ENCODE results near the gene LMBR1L. TPM values are rescaled to one million over a fixed set of nuclear protein-coding genes. Genes with fewer than 3 reads are reported as not detected.

The LMBR1L gene
- total RNA-seq, 2 experiments from 2014 or later, result 37.2 to 43.6 TPM

- no TSS peak for BruUV-seq (replicated peaks)
- intact Hi-C loops (cut with micrococcal nuclease; ENCODE audit: unreplicated experiment), result no loop called here
- Histone ChIP-seq H3K27ac (ENCODE audit: low read depth, low read length, poor library complexity, severe bottlenecking) (no peak overlapping the region), H3K4me2 (ENCODE audit: low read length) (no peak overlapping the region), H3K9me3 (ENCODE audit: low read length) (no peaks in the 10 kb centered on the region), H3K4me1 (ENCODE audit: insufficient read depth, low read length, poor library complexity, severe bottlenecking) (no peaks in the 10 kb centered on the region), H3K4me3 (ENCODE audit: low read depth, low read length, poor library complexity, severe bottlenecking) (no peak overlapping the region), H4K20me1 (ENCODE audit: insufficient read depth, low read length) (no peaks in the 10 kb centered on the region), H3K79me2 (ENCODE audit: insufficient read depth, low read depth, low read length) (no peaks in the 10 kb centered on the region), H3K9me2 (ENCODE audit: insufficient read depth, low read length) (no peaks in the 10 kb centered on the region), H2AFZ (ENCODE audit: low read length) (no peak overlapping the region), H3K36me3 (ENCODE audit: insufficient read depth, low read length) (no peaks in the 10 kb centered on the region)
- CTCF ChIA-PET (ENCODE audit: unreplicated experiment), result no interaction called here
- no peak for DNase-seq (ENCODE audit: low spot score)
- POLR2A ChIA-PET, result interaction anchor here (0.7 to 1.8 kb wide), 4 partner anchors 12 to 91 kb away, joined by 3 to 9 read pairs (median 4); partner anchors contain the start of gene TUBA1B
- TF ChIP-seq CTCF (conservative IDR thresholded peaks at IDR 0.05; ENCODE audit: low read length) (no peak), EZH2phosphoT487 (IDR thresholded peaks at IDR 0.05; ENCODE audit: borderline replicate concordance, low read depth, low read length) (no peak)
Observed at GRCh38 chr12:49144384-49144783, 33.7 kb upstream of the LMBR1L start.

GRCh38 chr12:49138999-49139398 lies 28.4 kb upstream of the LMBR1L start:
- TF ChIP-seq CTCF (conservative IDR thresholded peaks at IDR 0.05; ENCODE audit: low read length) (no peak), EZH2phosphoT487 (IDR thresholded peaks at IDR 0.05; ENCODE audit: borderline replicate concordance, low read depth, low read length) (no peak)

GRCh38 chr12:49138587-49138986 lies 27.9 kb upstream of the LMBR1L start:
- CTCF ChIA-PET (ENCODE audit: unreplicated experiment), result no interaction called here
- H3K4me2 ChIP-seq (ENCODE audit: low read length), result no peak overlapping the region
- TF ChIP-seq EZH2phosphoT487 (IDR thresholded peaks at IDR 0.05; ENCODE audit: borderline replicate concordance, low read depth, low read length) (no peak), CTCF (conservative IDR thresholded peaks at IDR 0.05; ENCODE audit: low read length) (no peak)
- H3K9me2 ChIP-seq (ENCODE audit: insufficient read depth, low read length), result no peaks in the 10 kb centered on the region
- H3K79me2 ChIP-seq (ENCODE audit: insufficient read depth, low read depth, low read length), result peaks cover 14% of the 10 kb centered on the region
- no peak overlapping the region for H2AFZ ChIP-seq (ENCODE audit: low read length)
- H3K27ac ChIP-seq (ENCODE audit: low read depth, low read length, poor library complexity, severe bottlenecking), result no peak overlapping the region
- no peaks in the 10 kb centered on the region for H4K20me1 ChIP-seq (ENCODE audit: insufficient read depth, low read length)
- H3K4me3 ChIP-seq (ENCODE audit: low read depth, low read length, poor library complexity, severe bottlenecking), result no peak overlapping the region
- H3K4me1 ChIP-seq (ENCODE audit: insufficient read depth, low read length, poor library complexity, severe bottlenecking), result peaks cover 4% of the 10 kb centered on the region
- peaks cover 8% of the 10 kb centered on the region for H3K36me3 ChIP-seq (ENCODE audit: insufficient read depth, low read length)
- intact Hi-C loops (cut with micrococcal nuclease; ENCODE audit: unreplicated experiment), result no loop called here
- POLR2A ChIA-PET, result interaction anchor here (0.5 to 1.1 kb wide), 4 partner anchors 12 to 228 kb away, joined by 4 to 6 read pairs (median 5); no protein-coding TSS in a partner anchor
- BruUV-seq (replicated peaks), result TSS peak; percentile 44
- no peaks in the 10 kb centered on the region for H3K9me3 ChIP-seq (ENCODE audit: low read length)
- no peak for DNase-seq (ENCODE audit: low spot score)

More at GRCh38 chr12:49138999-49139398, 28.4 kb upstream of the LMBR1L start:
- peaks cover under 1% of the 10 kb centered on the region for H3K4me1 ChIP-seq (ENCODE audit: insufficient read depth, low read length, poor library complexity, severe bottlenecking)
- intact Hi-C loops (cut with micrococcal nuclease; ENCODE audit: unreplicated experiment), result no loop called here
- H2AFZ ChIP-seq (ENCODE audit: low read length), result no peak overlapping the region
- no peaks in the 10 kb centered on the region for H3K9me2 ChIP-seq (ENCODE audit: insufficient read depth, low read length)
- ChIA-PET POLR2A (interaction anchor here (0.5 to 1.1 kb wide), 2 partner anchors 11 to 40 kb away, joined by 5 to 6 read pairs; no protein-coding TSS in a partner anchor), CTCF (ENCODE audit: unreplicated experiment) (no interaction called here)
- no peaks in the 10 kb centered on the region for H4K20me1 ChIP-seq (ENCODE audit: insufficient read depth, low read length)
- peaks cover 10% of the 10 kb centered on the region for H3K79me2 ChIP-seq (ENCODE audit: insufficient read depth, low read depth, low read length)
- no peak overlapping the region for H3K27ac ChIP-seq (ENCODE audit: low read depth, low read length, poor library complexity, severe bottlenecking)
- H3K4me2 ChIP-seq (ENCODE audit: low read length), result no peak overlapping the region
- no peaks in the 10 kb centered on the region for H3K9me3 ChIP-seq (ENCODE audit: low read length)
- no TSS peak for BruUV-seq (replicated peaks)
- no peak overlapping the region for H3K4me3 ChIP-seq (ENCODE audit: low read depth, low read length, poor library complexity, severe bottlenecking)
- H3K36me3 ChIP-seq (ENCODE audit: insufficient read depth, low read length), result peaks cover 8% of the 10 kb centered on the region
- no peak for DNase-seq (ENCODE audit: low spot score)
